ENCODE measurements around the gene SKIC2.

DNA sequence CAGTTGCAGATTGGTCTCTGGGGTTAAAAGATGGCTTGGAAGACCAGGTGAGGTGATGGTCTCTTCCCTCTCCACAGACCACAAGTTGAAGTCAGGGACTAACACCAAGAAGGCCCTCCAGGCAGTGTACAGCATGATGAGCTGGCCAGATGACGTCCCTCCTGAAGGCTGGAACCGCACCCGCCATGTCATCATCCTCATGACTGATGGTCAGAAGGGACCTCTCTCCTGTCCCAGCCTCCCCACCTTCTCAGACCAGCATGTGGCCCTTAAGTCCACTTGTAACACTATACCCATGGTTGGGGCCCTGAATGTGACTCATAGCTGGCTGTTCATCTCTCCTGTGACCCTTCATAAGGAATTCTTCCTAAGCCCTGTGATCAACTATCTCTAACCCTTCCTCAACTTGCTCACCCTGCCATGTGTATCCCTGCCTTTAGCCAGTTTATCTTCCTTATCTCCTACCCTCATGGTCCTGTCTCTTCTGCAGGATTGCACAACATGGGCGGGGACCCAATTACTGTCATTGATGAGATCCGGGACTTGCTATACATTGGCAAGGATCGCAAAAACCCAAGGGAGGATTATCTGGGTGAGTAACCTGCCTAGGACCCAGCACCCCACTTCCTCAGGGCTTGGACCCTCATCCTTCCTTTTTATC is 10.1 kb upstream of the SKIC2 start:
- TF ChIP-seq, protein P1, sequence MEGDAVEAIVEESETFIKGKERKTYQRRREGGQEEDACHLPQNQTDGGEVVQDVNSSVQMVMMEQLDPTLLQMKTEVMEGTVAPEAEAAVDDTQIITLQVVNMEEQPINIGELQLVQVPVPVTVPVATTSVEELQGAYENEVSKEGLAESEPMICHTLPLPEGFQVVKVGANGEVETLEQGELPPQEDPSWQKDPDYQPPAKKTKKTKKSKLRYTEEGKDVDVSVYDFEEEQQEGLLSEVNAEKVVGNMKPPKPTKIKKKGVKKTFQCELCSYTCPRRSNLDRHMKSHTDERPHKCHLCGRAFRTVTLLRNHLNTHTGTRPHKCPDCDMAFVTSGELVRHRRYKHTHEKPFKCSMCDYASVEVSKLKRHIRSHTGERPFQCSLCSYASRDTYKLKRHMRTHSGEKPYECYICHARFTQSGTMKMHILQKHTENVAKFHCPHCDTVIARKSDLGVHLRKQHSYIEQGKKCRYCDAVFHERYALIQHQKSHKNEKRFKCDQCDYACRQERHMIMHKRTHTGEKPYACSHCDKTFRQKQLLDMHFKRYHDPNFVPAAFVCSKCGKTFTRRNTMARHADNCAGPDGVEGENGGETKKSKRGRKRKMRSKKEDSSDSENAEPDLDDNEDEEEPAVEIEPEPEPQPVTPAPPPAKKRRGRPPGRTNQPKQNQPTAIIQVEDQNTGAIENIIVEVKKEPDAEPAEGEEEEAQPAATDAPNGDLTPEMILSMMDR (IDR thresholded peaks at IDR 0.05; ENCODE audit: low read depth, low read length, poor library complexity, severe bottlenecking): no peak
- TF ChIP-seq EZH2phosphoT487 (IDR thresholded peaks at IDR 0.05; ENCODE audit: borderline replicate concordance, low read length): no peak
